Mesendoderm (in vitro differentiated cells): ENCODE measurements around the gene BTN1A1.
"Not testable (repeated sequence)": the region's sequence is repeated elsewhere in the genome, so short reads cannot be mapped to it uniquely, and the experiment has no call there.

Experiments
- DNase-seq: peaks from one replicate; pipeline ENCODE4 v3.0.0; 2013
- H2AK5ac ChIP-seq: 2 replicates; pipeline ENCODE4 v1.6.1; 2013; ENCODE audit warnings: low read length, inconsistent platforms
- H2BK120ac ChIP-seq: 2 replicates; pipeline ENCODE4 v1.6.1; 2013; ENCODE audit warnings: low read depth, mild to moderate bottlenecking, low read length, moderate library complexity, mixed read lengths
- H2BK15ac ChIP-seq: replicated peaks from 2 replicates; pipeline ENCODE4 v1.6.1; 2013; ENCODE audit warnings: low read depth, mild to moderate bottlenecking, moderate library complexity
- H2BK5ac ChIP-seq: 2 replicates; pipeline ENCODE4 v1.6.1; 2013; ENCODE audit warnings: low read length, inconsistent platforms
- H3K18ac ChIP-seq: 2 replicates; pipeline ENCODE4 v1.6.1; 2013; ENCODE audit warnings: mild to moderate bottlenecking, low read length, mixed read lengths
- H3K23ac ChIP-seq: one replicate; pipeline ENCODE4 v1.6.1; 2013; ENCODE audit warnings: low read length
- H3K27ac ChIP-seq: 2 replicates; pipeline ENCODE4 v1.5.1; 2013; ENCODE audit warnings: low read depth, mild to moderate bottlenecking, inconsistent platforms, low read length, moderate library complexity
- H3K27me3 ChIP-seq: 2 replicates; pipeline ENCODE4 v1.6.1; 2013; ENCODE audit warnings: low read length, control low read depth, mild to moderate bottlenecking, inconsistent platforms; ENCODE audit not compliant: insufficient read depth, poor library complexity
- H3K36me3 ChIP-seq: 2 replicates; pipeline ENCODE4 v1.6.1; 2013; ENCODE audit warnings: low read length, inconsistent platforms; ENCODE audit not compliant: control insufficient read depth, insufficient read depth
- H3K4ac ChIP-seq: one replicate; pipeline ENCODE4 v1.6.1; 2013; ENCODE audit warnings: low read depth, mild to moderate bottlenecking, low read length, moderate library complexity
- H3K4me1 ChIP-seq: 2 replicates; pipeline ENCODE4 v1.6.1; 2013; ENCODE audit warnings: low read depth, low read length, inconsistent platforms; ENCODE audit not compliant: control insufficient read depth
- H3K4me2 ChIP-seq: 2 replicates; pipeline ENCODE4 v1.6.1; 2013; ENCODE audit warnings: low read length
- H3K4me3 ChIP-seq: 2 replicates; pipeline ENCODE4 v1.5.1; 2013; ENCODE audit warnings: mild to moderate bottlenecking, low read length
- H3K56ac ChIP-seq: one replicate; pipeline ENCODE4 v1.6.1; 2013; ENCODE audit warnings: low read length
- H3K79me1 ChIP-seq: 2 replicates; pipeline ENCODE4 v1.6.1; 2013; ENCODE audit warnings: low read length, inconsistent platforms
- H3K79me2 ChIP-seq: 2 replicates; pipeline ENCODE4 v1.6.1; 2013; ENCODE audit warnings: mild to moderate bottlenecking, low read length; ENCODE audit not compliant: control insufficient read depth, insufficient read depth
- H3K9ac ChIP-seq: 2 replicates; pipeline ENCODE4 v1.6.1; 2013; ENCODE audit warnings: low read length, inconsistent platforms
- H4K5ac ChIP-seq: one replicate; pipeline ENCODE4 v1.6.1; 2013; ENCODE audit warnings: low read length
- H4K8ac ChIP-seq: one replicate; pipeline ENCODE4 v1.6.1; 2013; ENCODE audit warnings: low read depth, mild to moderate bottlenecking, control low read depth, low read length, moderate library complexity
- WGBS: extraction: QIAGEN DNeasy Blood & Tissue Kit; methylation state at CpG from one replicate; pipeline ENCODE4 v1.1.7; 2013; ENCODE audit warnings: low lambda C conversion rate, missing lambda C conversion rate; ENCODE audit not compliant: insufficient coverage; ENCODE audit errors: extremely low coverage; 5-methylcytosine and 5-hydroxymethylcytosine counted together

The BTN1A1 gene

GRCh38 chr6:26545627-26546026 lies 45.5 kb downstream of the BTN1A1 start:
- Histone ChIP-seq H4K8ac (no peak overlapping the region), H3K79me2 (peaks cover under 1% of the 10 kb centered on the region), H3K4me3 (no peak overlapping the region), H2BK15ac (no peak overlapping the region), H3K4me2 (no peak overlapping the region), H3K56ac (no peak overlapping the region), H3K79me1 (peaks cover 5% of the 10 kb centered on the region), H4K5ac (no peak overlapping the region), H3K36me3 (peaks cover 5% of the 10 kb centered on the region), H3K9ac (no peak overlapping the region), H3K27ac (no peak overlapping the region), H3K18ac (no peak overlapping the region), H2BK120ac (no peak overlapping the region), H2BK5ac (no peak overlapping the region), H3K27me3 (no peaks in the 10 kb centered on the region), H3K23ac (no peak overlapping the region), H2AK5ac (no peak overlapping the region), H3K4me1 (no peaks in the 10 kb centered on the region), H3K4ac (no peak overlapping the region)
- no CpG with 5 or more reads among the region's 6 CpGs for WGBS
- no peak for DNase-seq

- H3K56ac ChIP-seq, DNase-seq, H3K4me2 ChIP-seq, H3K9ac ChIP-seq, H3K79me1 ChIP-seq, H3K23ac ChIP-seq, H2BK15ac ChIP-seq, H2BK120ac ChIP-seq, H3K27me3 ChIP-seq, H4K8ac ChIP-seq, H3K27ac ChIP-seq, H3K4ac ChIP-seq, H2BK5ac ChIP-seq, H3K36me3 ChIP-seq, H3K4me1 ChIP-seq, H3K4me3 ChIP-seq, H2AK5ac ChIP-seq, H4K5ac ChIP-seq, H3K18ac ChIP-seq, H3K79me2 ChIP-seq: not testable (repeated sequence)
- no CpG with 5 or more reads among the region's 18 CpGs for WGBS
Observed at GRCh38 chr6:26547363-26547762, 47.3 kb downstream of the BTN1A1 start.

GRCh38 chr6:26550250-26550993 lies 50.3 kb downstream of the BTN1A1 start:
- no peak overlapping the region for H4K8ac ChIP-seq
- no peak overlapping the region for H3K23ac ChIP-seq
- no peak overlapping the region for H2BK15ac ChIP-seq
- no peak overlapping the region for H2BK120ac ChIP-seq
- no peaks in the 10 kb centered on the region for H3K4me1 ChIP-seq
- no peak overlapping the region for H4K5ac ChIP-seq
- H3K27ac ChIP-seq, result peak overlapping the region; percentile 79
- peak overlapping the region; percentile 24 for H3K4me2 ChIP-seq
- H3K9ac ChIP-seq, result peak overlapping the region; percentile 61
- peak overlapping the region; percentile 50 for H3K4me3 ChIP-seq
- no peaks in the 10 kb centered on the region for H3K79me2 ChIP-seq
- DNase-seq, result peak; percentile 98
- no peak overlapping the region for H3K4ac ChIP-seq
- H3K27me3 ChIP-seq, result no peaks in the 10 kb centered on the region
- H2BK5ac ChIP-seq, result no peak overlapping the region
- H3K56ac ChIP-seq, result peak overlapping the region; percentile 88
- no peak overlapping the region for H3K18ac ChIP-seq
- whole genome bisulfite sequencing, result no CpG with 5 or more reads among the region's 42 CpGs
- no peaks in the 10 kb centered on the region for H3K79me1 ChIP-seq
- H3K36me3 ChIP-seq, result peaks cover 2% of the 10 kb centered on the region
- no peak overlapping the region for H2AK5ac ChIP-seq

GRCh38 chr6:26552205-26552604 lies 52.1 kb downstream of the BTN1A1 start:
- Histone ChIP-seq H3K27me3 (no peaks in the 10 kb centered on the region), H4K5ac (no peak overlapping the region), H3K27ac (no peak overlapping the region), H2AK5ac (no peak overlapping the region), H2BK15ac (no peak overlapping the region), H3K4me3 (no peak overlapping the region), H2BK120ac (no peak overlapping the region), H3K4me1 (no peaks in the 10 kb centered on the region), H3K4me2 (no peak overlapping the region), H3K79me2 (no peaks in the 10 kb centered on the region), H2BK5ac (no peak overlapping the region), H3K9ac (no peak overlapping the region), H3K56ac (no peak overlapping the region), H3K23ac (no peak overlapping the region), H4K8ac (no peak overlapping the region), H3K4ac (no peak overlapping the region), H3K18ac (no peak overlapping the region), H3K36me3 (no peaks in the 10 kb centered on the region), H3K79me1 (no peaks in the 10 kb centered on the region)
- WGBS, result no CpG with 5 or more reads among the region's 10 CpGs
- no peak for DNase-seq

GRCh38 chr6:26552640-26553188 lies 52.6 kb downstream of the BTN1A1 start:
- DNase-seq, result no peak

More at GRCh38 chr6:26552640-26553188, 52.6 kb downstream of the BTN1A1 start:
- Histone ChIP-seq H2BK5ac (no peak overlapping the region), H3K4me3 (peak overlapping the region; percentile 79), H3K4me2 (peak overlapping the region; percentile 86), H3K4ac (no peak overlapping the region), H4K8ac (no peak overlapping the region), H4K5ac (no peak overlapping the region), H3K27me3 (no peaks in the 10 kb centered on the region), H2BK120ac (no peak overlapping the region), H3K27ac (no peak overlapping the region), H2BK15ac (no peak overlapping the region), H3K56ac (peak overlapping the region; percentile 62), H3K9ac (peak overlapping the region; percentile 62), H3K79me2 (no peaks in the 10 kb centered on the region), H3K36me3 (no peaks in the 10 kb centered on the region), H2AK5ac (no peak overlapping the region), H3K23ac (no peak overlapping the region), H3K79me1 (no peaks in the 10 kb centered on the region), H3K18ac (no peak overlapping the region), H3K4me1 (no peaks in the 10 kb centered on the region)
- WGBS, result 100% methylated on average over 1 of the region's 11 CpGs
